DMS 273 (cell line): ENCODE measurements around the gene DUSP23.

ENCODE experiments used
- DNase-seq: peaks from one replicate; lab custom pipeline; 2025; ENCODE audit not compliant: unreplicated experiment; lab: John Stamatoyannopoulos, UW

DUSP23 gene

DNA sequence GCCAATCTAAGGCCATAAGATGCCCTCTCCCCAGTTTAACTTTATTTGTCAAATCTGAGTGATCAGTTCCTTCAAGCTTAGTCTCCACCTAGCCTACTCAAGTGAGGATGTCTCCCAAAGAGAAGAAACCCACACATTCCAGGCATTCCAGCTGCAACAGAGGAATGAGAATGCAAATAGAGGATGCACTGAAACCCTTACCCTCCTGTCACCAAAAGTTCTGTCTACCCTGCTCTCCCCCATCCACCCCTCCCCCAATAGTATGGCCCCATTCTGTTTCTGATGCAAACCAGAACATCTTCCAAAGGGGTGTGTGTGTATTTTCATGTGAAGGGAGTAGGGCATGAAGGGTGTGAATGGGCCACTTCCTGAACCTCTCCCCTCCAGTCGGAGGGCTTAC lies 3.0 kb downstream of the DUSP23 start:
- no peak for DNase-seq

DNA sequence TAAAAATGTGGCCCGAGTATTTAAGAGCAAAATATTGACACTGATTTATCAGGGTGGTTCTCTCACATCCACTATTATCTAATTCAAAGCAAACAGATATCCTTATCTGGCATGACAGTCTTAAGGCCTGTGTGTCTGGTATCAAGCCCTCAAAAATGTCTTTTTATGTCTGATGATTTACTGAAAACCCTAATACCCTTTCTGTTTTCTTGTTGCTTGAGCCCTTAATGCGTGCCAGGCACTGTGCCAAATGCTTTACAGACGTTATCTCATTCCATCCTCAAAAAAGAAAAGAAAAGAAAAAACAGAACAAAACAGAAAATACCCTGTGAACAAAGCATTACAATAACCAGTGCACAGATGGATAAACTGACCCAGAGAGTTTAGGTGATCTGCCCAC lies 5.7 kb downstream of the DUSP23 start:
- no peak for DNase-seq

DNA sequence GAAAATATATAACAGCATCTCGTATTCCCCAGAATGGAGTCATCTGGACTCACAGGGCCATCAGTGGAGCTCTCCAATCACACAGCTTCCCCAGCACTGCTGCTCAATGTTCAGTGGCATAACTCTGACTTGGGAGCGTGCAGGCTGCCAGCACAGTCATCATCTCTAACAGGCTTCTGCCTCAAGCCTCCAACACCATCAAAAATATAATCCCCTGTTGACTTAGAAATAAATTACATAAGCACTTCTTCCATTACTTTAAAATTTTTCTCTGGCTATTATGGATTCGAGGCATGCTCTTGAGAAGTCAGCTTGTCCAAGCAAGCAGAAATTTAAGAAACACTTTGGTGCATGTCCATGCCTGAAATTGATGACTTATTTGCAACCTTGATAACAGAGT lies 6.2 kb downstream of the DUSP23 start:
- no peak for DNase-seq

DNA sequence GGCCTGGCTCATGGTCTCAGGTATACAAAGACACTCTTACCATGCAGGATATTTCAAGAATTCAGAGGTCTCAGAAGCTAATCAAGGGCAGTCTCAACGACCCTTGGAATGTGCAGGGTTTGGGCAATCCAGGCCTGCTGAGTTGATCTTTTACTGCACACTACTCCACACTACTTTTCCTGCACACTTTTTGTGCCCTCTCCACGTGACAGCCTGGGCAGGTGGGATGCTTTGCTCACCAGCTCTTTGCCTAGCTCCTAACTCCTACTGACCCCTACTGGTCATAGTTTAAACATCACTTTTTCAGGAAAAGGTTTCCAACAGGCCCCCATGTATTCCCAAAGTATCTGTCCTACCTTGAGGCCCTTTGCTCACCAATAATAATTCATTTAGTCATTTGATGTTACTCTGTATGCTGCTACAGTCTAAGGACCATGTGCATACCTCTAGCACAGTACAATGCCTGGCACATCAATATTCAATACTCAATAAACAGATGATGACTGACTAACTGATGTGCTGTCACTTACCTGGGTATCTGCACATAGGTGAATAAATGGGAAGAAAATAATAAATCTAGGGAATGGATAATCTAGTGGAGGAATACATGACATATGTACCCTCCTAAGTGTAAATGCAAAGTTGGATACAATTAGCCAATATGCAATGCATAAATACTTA lies 9.6 kb downstream of the DUSP23 start:
- peak; percentile 64 for DNase-seq

DNA sequence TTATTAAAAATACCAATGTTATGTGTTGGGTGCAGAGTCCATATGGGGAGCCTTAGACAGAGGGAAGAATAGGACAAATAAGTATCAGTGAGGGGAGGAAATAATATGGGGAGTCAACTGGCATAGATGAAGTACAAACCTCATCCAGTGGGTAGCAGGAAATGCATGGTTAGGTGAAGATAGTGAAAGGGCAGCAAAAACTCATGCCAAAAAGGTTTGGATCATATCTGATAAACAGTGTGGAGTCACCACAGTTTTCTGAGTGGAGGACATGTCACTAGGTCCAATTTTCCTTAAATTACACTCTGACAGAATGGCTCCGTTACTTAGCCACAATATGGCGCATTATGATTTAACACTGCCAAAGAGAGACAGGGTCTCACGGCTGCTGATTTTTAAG lies 10.3 kb downstream of the DUSP23 start:
- DNase-seq = no peak

DNA sequence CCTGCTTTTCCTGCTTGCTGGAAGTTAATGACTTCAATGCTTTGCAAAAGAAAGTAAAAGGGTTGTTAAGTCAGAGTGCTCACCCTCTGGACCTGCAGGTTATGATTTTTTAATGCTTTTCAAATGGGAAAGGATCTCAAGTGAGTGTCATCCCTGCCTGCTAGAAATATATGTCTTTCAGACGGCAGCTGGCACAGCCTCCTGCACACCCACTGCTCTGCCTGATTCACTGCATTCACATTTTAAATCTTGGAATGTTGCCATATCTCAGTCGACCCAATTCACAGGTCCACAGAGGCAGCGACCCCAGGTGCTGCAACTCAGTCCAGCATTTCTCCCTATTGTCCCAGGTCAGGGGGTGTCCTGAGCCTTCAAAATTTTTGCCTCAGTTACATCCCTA lies 10.7 kb downstream of the DUSP23 start:
- peak; percentile 9 for DNase-seq

DNA sequence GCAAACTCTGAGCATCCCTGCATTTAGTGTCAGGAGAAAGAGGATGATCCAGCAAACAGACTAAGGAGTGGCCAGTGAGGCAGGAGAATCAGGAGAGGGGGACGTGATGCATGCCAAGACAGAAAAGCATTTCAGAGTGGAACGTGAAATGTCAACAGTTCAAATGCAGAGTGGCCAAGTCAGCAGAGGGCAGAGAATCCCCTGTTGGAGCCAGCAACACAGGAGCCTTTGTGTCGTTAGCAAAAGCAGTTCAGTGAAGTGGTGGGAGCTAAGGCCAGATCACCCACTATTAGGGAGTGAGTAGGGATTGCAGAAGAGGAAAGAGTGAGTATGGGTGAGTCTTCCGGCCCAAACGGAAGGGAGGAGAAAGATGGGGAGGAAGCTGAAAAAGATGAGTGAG lies 14.8 kb downstream of the DUSP23 start:
- DNase-seq = no peak

DNA sequence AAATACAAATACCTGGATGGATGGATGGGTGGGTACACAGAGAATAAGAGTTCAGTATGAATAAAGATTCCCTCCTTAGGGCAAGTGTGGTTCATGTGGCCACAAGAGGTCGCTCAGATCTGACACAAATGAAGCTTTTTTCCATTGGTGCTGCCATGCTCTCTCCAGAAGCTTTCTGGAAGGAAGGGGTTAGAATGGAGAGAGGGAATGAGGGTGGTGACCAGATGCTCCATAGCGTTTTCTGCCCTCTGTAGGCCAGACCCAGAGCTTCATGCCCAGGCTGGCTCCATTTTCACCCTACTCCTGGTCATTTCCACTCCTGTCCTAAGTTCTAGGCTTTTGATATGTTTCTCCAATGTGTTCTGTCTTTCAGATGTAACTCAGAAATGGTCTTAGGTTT lies 18.1 kb downstream of the DUSP23 start:
- DNase-seq = peak; percentile 94

DNA sequence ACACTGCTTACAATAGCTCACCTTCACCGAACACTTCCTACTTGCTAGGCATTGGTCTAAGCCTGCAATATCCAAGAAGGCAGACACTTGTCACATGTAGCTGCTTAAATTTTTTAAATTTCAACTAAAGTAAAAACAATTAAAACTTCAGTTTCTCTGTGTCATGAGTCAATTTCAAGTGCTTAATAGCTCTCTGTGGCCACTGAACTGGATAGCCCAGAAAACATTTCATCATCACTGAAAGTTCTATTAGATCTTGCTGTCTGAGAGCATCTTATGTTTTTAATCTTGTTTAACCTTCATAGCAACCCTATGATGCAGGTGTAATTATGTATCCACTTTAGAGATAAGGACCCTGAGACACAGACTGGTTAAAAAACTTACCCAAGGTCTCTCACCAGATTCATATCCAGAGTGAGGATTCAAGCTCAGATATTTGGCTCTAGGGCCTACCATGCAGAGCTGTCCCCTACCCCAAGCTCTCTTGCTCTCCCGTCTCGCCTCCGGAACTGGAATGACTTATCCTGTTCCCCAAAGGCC lies 18.8 kb downstream of the DUSP23 start:
- no peak for DNase-seq

DNA sequence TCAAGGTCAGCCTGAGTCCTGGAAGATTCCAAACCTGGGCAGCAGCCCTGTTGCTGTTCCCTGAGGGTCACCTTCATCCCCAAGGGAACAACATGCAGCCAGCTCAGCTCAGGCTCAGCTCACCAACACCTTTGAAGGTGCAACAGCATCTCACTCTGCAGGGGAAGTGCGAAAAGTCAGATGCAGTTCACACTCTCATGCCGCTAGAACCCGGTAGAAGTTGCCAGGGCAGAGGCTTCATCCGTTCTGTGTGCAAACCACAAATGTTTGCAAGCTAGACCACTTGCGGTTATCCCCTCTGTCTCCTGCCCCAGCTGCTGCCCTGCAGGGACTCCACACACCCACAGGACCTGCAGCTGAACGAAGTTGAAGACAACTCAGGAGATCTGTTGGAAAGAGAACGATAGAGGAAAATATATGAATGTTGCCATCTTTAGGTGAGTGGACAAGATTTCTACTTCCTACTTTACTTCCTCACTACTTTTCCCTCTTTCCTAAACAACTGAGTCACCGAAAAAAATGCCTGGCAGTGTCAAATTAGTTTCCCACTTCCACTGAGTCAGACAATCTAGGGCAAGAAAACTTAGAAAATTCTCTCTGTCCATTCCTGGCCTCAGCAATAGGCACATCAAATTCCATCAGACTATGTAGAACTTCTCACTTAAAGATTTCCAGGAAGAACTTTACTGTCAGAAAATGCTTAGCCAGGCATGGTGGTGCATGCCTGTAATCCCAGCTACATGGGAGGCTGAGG lies 19.6 kb downstream of the DUSP23 start:
- no peak for DNase-seq

DNA sequence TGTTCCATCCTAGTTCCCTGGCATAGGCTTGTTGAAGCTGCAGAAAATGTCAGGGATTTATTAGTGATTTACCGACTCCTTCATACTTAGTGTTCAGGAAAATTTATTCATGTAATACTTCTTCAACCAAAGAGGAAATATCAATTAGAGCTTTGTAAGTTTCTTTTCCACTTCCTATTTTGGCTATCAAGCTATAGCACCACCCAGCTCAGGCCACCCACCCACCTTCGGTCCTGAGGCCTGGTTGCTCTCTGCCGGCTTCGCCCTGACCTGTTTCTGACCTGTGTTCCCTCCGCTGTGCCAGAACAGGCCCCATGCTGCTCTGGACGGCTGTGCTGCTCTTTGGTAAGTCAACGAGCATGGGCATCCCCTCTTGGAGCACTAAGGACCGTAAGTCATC lies 21.3 kb downstream of the DUSP23 start, which contains the start of gene FCRL6:
TSS of gene FCRL6 (plus strand) at position 250 of the 400 bp plus-strand sequence. CDS start at position 315, 65 bp downstream.
- DNase-seq = no peak

DNA sequence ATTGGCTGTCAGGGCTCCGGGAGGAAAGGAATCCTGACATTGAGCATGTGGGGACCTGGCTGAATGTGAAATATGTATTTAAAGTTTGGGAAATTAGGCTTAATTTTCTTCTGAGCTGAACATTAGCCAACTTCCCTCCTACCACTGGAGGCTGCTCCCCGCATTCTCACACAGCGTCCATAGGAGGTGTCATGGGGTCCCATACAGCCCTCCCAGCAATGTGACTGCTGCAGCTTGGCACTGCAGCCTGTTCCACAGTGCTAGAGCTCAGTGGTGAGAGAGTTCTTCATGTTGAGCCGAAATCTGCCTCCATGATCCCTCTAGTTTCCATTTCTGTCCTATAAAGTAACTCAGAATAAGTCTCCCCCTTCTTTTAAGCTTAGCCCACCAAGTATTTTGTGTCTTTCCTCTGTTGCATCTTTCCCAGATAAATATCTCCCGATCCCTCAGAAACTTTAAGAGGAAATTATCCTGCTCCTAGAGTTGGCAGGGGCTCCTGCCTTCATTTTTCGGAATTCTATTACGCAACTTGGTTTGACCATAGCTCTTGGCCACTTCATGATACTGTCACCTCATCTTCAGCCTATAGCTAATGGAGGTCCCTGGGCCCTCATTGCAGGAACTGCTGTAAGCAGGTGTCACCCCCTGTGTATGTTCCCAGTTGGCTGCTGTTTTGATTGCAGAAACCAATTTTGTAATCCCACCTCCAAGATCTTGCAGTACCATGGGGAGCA lies 23.4 kb downstream of the DUSP23 start:
- peak; percentile 29 for DNase-seq

DNA sequence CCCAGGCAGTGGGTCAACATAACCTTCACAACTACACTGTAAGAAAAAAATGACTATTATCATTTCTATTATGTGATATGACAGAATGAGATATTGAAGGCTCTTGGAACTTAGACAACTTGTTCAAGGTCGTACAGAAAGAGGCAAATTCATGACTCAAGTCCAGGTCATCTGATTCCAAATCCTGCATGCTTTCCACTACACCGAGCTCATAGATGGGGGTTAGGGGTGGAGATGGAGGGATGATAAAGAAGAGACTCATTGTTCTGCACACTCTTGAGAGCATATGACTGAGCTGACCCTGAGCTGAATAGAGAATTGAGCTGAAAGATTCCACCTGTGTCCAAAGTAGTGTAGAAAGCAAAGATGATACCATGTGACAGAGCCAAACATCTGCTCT lies 24.2 kb downstream of the DUSP23 start:
- no peak for DNase-seq

DNA sequence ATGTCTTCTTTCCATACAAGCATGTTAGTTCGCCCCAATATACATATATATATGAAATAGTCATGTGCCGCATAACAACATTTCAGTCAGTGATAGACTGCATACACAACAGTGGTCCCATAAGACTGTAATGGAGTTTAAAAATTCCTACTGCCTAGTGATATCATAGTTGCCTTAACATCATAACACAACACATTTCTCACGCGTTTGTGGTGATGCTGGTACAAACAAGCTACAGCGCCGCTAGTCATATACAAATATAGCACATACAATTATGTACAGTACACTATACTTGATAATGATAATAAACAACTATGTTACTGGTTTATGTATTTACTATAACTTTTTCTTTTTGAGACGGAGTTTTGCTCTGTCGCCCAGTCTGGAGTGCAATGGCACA lies 35.2 kb downstream of the DUSP23 start:
- DNase-seq = no peak

DNA sequence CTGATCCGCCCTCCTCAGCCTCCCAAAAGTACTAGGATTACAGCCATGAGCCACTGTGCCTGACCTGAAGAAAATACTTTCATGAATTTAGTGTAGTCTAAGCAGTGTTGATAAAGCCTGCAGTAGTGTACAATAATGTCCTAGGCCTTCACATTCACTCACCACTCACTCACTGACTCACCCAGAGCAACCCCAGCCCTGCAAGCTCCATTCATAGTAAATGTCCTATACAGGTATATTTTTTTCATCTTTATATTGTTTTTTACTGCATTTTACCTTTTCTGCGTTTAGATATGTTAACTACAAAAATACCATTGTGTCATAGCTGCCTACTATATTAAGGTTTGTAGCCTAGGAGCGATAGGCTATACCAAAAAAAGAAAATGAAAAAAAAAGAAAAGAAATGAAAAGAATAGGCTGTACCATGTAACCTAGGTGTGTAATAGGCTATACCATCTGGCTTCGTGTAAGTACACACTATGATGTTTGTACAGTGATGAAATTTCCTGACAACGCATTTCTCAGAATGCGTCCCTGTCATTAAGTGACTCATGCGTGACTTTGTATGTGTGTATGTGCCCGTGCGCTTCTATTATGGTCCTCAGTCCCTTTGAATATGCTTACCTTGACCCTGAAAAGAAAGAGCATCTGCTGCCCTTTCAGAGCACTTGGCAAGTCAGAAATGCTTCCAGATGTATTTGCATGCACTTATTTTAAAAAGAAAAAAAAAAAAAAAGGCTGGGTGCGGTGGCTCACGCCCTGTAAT lies 36.7 kb downstream of the DUSP23 start:
- DNase-seq = peak; percentile 10

DNA sequence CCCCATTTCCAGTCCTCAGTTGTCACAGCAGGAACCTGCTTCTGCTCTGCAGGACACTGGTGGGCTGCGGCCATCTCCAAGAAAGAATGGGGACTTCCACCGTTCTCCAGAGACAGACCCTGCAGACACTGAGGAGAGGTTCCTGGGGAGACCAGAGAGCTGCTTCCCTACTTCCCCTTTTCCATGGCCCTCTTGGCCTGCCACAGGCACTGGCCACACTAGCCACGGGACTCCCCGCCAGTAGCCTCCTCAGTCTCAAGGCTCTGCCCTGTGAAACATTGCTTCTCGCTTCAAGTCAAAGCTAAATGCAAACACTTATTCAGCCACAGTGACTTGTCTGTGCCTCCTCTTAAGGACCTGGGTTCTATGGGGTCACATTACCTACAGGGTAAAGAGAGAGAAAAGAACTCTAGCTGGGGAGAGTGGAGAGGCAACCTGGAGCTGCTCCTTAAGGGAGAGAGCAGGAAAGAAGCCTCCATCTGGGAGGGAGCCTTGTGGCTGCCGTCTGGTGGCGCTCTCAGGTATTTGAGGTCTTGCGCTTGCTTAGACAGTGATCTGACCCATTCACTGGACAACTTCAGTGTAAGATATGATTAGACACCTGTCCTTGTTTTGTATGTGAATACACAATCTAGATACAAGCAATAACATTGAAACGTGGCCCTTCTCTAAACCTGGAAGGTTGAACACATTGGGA lies 40.6 kb downstream of the DUSP23 start:
- DNase-seq = peak; percentile 75

DNA sequence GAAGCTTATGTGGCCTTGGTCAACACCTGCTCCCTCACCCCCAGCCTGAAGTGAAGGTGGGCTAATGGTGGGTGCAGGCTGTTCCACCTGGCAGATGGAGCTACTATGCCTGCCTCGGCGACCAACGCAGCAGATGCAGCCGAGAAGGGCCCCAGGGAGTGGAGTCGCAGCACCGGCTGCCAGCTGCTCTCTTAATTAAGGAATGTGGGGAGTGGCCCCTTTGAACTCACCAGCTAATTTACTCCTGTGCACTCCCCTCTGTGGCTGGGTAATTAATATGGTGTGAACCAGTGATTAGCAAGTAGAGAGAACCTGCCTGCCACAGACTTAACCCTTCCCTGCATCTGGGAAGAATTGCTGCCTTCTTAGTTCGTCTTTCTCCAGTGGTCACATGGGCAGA lies 42.6 kb downstream of the DUSP23 start:
- peak; percentile 92 for DNase-seq

DNA sequence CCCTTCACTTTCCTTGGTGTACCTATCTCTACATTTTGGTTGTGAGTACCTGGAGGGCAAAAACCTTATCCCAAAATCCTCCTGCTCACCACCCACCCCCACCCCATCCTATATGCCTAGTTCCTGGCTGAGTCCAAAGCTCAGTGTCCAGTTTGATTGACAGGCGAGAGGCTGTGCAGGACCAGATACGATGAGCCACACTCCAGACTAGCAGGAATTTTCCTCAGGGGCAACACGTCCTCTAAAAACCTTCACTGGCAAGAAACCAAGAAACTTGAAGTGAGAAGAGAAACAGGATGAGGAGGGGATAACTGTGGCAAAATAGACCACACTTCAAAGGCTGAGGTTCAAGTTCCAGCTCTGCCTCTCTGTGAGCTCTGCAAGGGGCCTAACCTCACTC lies 44.8 kb downstream of the DUSP23 start:
- DNase-seq = no peak

DNA sequence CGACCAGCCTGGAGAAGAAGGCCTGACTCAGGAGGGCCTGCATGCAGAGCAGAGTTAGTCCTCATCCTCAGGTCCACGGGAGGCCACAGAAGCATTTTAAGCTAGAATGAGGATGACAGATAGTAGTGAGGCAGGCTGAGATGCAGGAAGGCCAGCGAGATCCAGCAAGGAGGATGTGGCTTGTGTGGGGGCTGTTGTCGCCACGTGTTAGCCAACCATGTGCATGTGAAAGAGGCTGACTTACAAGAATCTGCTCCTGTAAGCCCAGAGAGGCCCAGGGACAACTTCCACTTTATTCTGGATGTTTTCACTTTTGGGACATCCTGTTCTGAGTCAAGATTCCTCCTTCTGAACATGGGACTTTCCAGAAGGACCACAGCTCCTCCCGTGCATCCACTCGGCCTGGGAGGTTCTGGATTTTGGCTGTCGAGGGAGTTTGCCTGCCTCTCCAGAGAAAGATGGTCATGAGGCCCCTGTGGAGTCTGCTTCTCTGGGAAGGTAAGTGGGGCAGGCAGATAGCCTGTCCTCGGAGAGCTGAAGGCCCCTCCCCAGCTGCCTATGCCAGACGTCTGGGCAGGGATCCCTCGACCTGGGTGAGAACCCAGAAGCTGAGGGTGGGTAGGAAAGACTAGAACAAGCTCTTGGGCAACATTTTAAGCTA lies 45.8 kb downstream of the DUSP23 start, which contains the start of gene SLAMF8:
TSS of gene SLAMF8 (plus strand) at position 433 of the 661 bp plus-strand sequence. CDS start at position 459, 26 bp downstream.
- no peak for DNase-seq

DNA sequence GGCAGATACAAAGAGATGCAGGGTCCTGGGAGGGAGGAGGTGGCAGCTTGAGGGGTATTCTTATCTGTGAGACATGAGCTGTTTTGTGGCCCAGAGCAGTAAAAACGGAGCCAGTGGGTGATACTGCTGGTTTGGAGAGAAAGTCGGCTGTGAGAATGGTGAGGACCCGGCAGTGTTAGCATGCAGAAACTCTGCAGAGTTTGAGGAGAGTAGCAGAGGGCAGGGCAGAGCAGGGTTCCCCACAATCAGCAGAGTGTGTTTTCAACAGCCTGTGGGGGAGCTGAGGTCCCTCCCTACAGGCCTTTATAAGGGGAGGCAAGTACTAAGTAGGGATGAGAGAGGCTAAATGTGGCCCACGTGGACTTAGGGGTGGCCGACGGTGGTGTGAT lies 46.3 kb downstream of the DUSP23 start:
- no peak for DNase-seq
